Sigmoid colon (tissue), 4 donors: ENCODE data around the gene RPAP3.

Source experiments
- EP300 ChIP-seq, 4 donors: sonication (generic); formaldehyde crosslinking; IDR thresholded peaks; one replicate each; pipeline ENCODE4 v1.6.1; 2017; ENCODE audit warnings: antibody characterized with exemption in 4 of 4
- POLR2AphosphoS5 ChIP-seq, 4 donors: sonication (generic); formaldehyde crosslinking; IDR thresholded peaks; one replicate each; pipeline ENCODE4 v1.6.1; 2017; ENCODE audit warnings: antibody characterized with exemption in 4 of 4

DNA sequence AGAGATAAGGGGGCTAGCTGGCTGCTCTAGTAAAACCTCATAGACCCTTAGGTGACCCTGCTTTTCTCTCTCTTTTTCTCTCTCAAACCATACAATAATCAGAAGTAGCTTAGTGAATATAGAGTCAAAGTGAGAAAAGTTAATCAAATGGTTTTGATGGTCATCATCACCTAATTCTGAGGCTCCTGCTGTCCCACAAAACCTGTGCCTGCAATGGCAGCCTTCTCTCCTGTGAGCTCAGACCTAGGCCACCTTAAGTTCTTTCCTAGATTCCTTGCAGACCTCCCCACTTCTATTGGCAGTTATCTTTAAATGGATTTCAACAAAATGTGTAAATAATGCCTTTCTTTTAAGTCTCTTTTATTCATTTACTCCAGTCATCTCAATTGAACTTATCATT, 1.5 kb upstream of the RPAP3 start:
- TF ChIP-seq POLR2AphosphoS5 (IDR thresholded peaks at IDR 0.05) (no peak), EP300 (IDR thresholded peaks at IDR 0.05) (no peak)
